ENCODE data around the gene APOA5. TPM values are rescaled to one million over a fixed set of nuclear protein-coding genes. Genes with fewer than 3 reads are reported as not detected.

The APOA5 gene
- total and polyA plus RNA-seq, 2 of the 13 experiments (the other 11 are each of a cell fraction or from before 2014, with no cell fraction given) = 44.0 to 49.1 TPM

GRCh38 chr11:116835791-116836631 lies 44.3 kb upstream of the APOA5 start (continued):
- TF ChIP-seq ZFP90 (CRISPR knock-in tag; IDR thresholded peaks at IDR 0.05; ENCODE audit: borderline replicate concordance) (no peak), FOSL2 (CRISPR knock-in tag; IDR thresholded peaks at IDR 0.05) (0 out of 2 replicates have a peak, but pooled peaks have one; percentile 15), MAF1 (CRISPR knock-in tag; IDR thresholded peaks at IDR 0.05; ENCODE audit: borderline replicate concordance) (0 out of 2 replicates have a peak, but pooled peaks have one; percentile 7), PRDM10 (CRISPR knock-in tag; IDR thresholded peaks at IDR 0.05; ENCODE audit: low read depth) (no peak), ZNF576 (CRISPR knock-in tag; IDR thresholded peaks at IDR 0.05) (no peak), ELK4 (CRISPR knock-in tag; IDR thresholded peaks at IDR 0.05; ENCODE audit: borderline replicate concordance) (no peak), ZNF33A (CRISPR knock-in tag; IDR thresholded peaks at IDR 0.05; ENCODE audit: borderline replicate concordance) (no peak), ZKSCAN8 (CRISPR knock-in tag; IDR thresholded peaks at IDR 0.05; ENCODE audit: borderline replicate concordance) (no peak), RARA (CRISPR knock-in tag; IDR thresholded peaks at IDR 0.05) (no peak; the same call in 1 of the 2 replicates), MXD3 (CRISPR knock-in tag; IDR thresholded peaks at IDR 0.05) (0 out of 2 replicates have a peak, but pooled peaks have one; percentile 20), LRRFIP1 (CRISPR knock-in tag; conservative IDR thresholded peaks at IDR 0.05) (no peak), ZNF326 (CRISPR knock-in tag; IDR thresholded peaks at IDR 0.05; ENCODE audit: borderline replicate concordance) (no peak), ZUFSP (CRISPR knock-in tag; IDR thresholded peaks at IDR 0.05; ENCODE audit: borderline replicate concordance) (no peak), E2F2 (CRISPR knock-in tag; IDR thresholded peaks at IDR 0.05; ENCODE audit: borderline replicate concordance) (peak; percentile 61; the same call in 1 of the 2 replicates), ZSCAN29 (CRISPR knock-in tag; conservative IDR thresholded peaks at IDR 0.05) (no peak)

All from HepG2 (cell line).